AG08396 (cell line): ENCODE data around the gene OMP.
A peak's percentile ranks its signal among the peaks of the same experiment; 100 is the strongest.

Source experiments
- DNase-seq: peaks from one replicate; pipeline ENCODE4 v3.0.0; 2012; ENCODE audit warnings: low spot score, mixed read lengths

The OMP gene

GRCh38 chr11:77123591-77123990, 21.0 kb downstream of the OMP start:
- no peak for DNase-seq

- no peak for DNase-seq
Observed at GRCh38 chr11:77124041-77124440, 21.4 kb downstream of the OMP start.

DNA sequence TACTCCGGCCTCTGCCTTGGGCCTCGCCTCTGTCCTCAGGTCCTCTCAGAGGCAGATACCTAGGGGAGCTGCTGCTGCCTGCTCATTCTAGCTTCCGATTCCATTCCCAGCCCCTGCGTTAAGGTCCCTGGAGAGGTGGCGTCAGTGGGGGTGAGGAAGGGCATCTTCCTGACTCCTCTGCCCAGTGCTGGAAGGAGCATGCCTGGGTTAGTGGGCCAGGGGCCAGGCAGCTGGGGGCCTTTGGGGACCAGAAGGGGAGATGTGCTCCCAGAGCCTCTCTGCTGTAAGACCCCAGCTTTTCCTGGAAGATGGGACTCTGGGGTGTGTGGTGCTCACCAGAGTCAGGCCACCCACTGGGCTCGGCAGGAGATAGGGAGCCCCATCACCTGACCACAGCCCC, 21.8 kb downstream of the OMP start:
- DNase-seq, result no peak

DNA sequence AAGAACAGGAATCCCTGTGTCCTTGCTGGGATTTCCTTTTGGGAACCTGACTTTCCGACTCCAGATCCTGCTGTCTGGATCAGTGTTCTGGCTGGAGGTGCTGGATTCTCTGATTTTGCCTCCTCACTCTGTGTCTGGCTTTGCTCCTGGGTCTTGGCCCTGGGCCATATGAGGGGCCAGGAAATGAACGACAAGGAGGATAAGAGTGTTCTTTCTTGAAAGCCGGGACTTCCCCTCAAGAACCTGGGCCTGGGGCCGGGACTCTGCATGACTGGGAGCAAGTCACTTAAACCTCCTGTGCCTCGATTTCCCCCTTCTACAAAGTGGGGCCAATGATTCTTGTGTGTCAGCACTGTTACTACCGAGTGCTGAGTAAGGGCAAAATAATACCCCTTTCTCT, 22.6 kb downstream of the OMP start:
- DNase-seq, result no peak

DNA sequence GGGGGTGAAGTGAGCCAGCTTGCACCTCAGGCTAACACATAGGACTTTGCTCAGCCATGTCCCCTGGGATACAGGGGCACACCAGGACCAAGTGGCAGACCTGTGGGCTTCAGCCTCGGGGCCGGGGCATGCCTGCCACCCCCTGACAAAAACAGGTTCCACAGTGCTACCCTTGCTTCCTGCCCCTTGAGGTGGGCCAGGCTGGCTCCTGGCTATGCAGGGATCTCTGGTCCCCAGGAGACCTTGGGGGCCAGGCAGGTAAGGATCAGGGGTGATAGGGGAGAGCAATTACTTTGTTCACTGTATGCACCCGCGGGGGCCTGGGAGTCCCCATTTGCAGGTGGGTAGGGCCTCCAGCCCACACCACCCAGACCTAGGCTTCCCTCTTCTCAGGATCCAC, 23.1 kb downstream of the OMP start:
- no peak for DNase-seq

- DNase-seq, result no peak
Observed at GRCh38 chr11:77126156-77126775, 23.6 kb downstream of the OMP start.

- DNase-seq, result no peak
Observed at GRCh38 chr11:77126861-77127234, 24.2 kb downstream of the OMP start.

DNA sequence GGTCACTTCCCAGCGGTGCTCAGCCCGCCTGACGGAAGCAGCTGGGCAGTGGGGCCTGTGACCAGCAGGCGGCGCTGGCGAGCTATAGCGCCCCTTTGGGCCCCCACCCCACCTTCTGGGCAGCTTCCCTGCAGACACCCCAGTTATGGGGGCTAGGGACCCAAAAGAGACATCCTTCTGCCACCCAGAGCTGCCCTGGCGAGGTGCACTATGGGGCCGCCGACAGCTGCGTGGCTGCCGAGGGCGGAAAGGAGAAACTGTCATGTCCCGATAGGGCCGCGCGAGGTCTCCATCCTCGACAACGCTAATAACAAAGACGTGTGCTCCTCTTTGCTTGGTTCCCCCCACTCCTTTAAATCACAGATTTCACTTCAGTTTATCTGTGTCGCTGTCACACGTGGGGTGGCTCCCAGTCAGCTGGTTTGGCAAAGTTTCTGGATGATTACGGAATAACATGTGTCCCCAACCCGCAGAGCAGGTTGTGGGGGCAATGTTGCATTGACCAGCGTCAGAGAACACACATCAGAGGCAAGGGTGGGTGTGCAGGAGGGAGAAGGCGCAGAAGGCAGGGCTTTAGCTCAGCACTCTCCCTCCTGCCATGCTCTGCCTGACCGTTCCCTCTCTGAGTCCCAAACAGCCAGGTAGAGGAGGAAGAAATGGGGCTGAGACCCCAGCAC, 24.7 kb downstream of the OMP start:
- peak; percentile 74 for DNase-seq

DNA sequence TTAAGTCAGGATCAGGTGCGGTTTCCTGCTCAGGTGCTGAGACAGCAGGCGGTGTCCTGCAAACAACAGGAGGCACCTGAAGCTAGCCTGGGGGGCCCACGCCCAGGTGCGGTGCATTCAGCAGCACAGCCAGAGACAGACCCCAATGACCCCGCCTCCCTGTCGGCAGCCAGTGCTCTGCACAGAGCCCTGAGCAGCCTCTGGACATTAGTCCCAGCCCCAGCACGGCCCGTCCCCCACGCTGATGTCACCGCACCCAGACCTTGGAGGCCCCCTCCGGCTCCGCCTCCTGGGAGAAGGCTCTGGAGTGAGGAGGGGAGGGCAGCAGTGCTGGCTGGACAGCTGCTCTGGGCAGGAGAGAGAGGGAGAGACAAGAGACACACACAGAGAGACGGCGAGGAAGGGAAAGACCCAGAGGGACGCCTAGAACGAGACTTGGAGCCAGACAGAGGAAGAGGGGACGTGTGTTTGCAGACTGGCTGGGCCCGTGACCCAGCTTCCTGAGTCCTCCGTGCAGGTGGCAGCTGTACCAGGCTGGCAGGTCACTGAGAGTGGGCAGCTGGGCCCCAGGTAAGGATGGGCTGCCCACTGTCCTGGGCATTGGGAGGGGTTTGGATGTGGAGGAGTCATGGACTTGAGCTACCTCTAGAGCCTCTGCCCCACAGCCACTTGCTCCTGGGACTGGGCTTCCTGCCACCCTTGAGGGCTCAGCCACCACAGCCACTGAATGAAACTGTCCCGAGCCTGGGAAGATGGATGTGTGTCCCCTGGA, 25.5 kb downstream of the OMP start, which contains the start of gene MYO7A:
MYO7A (plus strand) TSS at position 327 of the 772 bp plus-strand sequence. CDS start 2,389 bp downstream, outside the sequence.
- peak; percentile 63 for DNase-seq

- DNase-seq, result no peak
Observed at GRCh38 chr11:77129069-77129841, 26.6 kb downstream of the OMP start.

DNA sequence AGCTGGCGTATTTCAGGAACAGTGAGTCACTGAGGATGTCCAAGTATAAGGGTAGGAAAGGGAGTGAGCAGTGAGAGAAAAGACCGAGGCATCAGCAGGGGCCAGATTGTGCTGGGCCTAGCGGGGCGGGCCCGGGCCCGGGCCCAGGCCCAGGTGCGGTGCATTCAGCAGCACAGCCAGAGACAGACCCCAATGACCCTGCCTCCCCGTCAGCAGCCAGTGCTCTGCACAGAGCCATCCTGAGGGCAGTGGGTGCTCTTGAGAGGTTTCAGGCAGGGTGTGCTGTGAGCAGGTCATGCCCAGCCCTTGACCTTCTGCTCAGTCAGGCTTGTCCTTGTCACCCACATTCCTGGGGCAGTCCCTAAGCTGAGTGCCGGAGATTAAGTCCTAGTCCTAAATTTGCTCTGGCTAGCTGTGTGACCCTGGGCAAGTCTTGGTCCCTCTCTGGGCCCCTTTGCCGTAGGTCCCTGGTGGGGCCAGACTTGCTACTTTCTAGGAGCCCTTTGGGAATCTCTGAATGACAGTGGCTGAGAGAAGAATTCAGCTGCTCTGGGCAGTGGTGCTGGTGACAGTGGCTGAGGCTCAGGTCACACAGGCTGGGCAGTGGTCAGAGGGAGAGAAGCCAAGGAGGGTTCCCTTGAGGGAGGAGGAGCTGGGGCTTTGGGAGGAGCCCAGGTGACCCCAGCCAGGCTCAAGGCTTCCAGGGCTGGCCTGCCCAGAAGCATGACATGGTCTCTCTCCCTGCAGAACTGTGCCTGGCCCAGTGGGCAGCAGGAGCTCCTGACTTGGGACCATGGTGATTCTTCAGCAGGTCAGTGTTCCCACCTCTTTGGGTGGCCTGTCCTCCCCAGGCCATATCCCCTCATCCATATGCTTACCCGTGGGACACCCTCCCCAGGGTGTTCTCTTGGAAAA, 27.5 kb downstream of the OMP start:
- DNase-seq, result no peak

GRCh38 chr11:77130763-77131513, 28.3 kb downstream of the OMP start:
- DNase-seq, result peak; percentile 69

GRCh38 chr11:77131560-77131959, 28.9 kb downstream of the OMP start:
- no peak for DNase-seq

- DNase-seq, result no peak
Observed at GRCh38 chr11:77135069-77135468, 32.4 kb downstream of the OMP start.

GRCh38 chr11:77136074-77136473, 33.4 kb downstream of the OMP start:
- peak; percentile 39 for DNase-seq

- no peak for DNase-seq
Observed at GRCh38 chr11:77136784-77137420, 34.3 kb downstream of the OMP start.

- no peak for DNase-seq
Observed at GRCh38 chr11:77137421-77137820, 34.8 kb downstream of the OMP start.

DNA sequence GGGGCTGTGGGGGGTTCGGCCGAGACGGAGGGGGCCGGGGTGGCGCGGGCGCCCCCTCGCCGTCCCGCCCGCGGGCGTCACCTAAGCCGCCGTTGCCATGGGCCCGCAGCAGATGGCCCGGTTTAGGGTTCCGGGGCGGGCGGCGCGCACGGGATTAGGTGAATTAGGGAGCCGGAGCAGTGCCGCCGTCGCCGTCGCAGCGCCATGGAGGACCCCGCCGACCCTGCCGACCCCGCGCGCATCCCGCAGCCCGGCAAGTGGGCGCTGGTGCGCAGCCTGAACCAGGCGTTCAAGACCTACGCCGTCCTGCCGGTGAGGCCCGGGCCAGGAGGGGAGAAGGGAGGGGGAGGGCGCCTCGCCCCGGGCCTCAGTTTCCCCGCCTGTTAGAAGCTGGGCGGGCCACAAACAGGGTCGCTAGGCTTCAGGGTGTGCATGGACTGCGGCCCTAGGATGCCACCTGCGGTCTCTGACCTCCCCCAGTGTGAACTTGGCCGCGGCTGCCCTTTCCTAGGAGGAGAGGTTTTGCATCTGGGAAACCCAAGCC, 35.5 kb downstream of the OMP start:
- no peak for DNase-seq

DNA sequence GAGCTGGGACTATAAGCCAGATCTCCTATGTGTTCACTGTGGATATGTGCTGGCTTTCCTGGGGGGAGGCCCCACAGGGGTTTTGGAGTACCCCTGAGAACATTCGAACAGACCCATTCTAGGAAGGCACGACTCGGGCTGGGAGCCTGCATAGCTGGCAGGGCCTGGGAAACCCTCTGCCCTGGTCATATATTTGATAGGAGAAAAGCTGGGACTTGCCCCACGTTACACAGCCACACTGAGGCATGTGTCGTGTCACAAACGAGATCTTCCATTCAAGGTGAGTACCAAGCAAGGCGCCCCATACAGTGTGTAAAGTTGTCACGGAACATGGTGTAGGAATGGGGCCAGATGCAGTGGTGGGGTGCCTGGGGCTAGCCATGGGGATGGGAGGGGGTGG, 36.6 kb downstream of the OMP start:
- DNase-seq, result no peak
